Activated naive CD4-positive, alpha-beta T cell treated with anti-CD3 and anti-CD28 coated beads, Interleukin-2, amount 50 U/mL, for 72 hours (primary cell): ENCODE results near the gene UACA. TPM values are rescaled to one million over a fixed set of nuclear protein-coding genes. Genes with fewer than 3 reads are reported as not detected.

Experiments used
- ATAC-seq, 2 donors: fragments of 150-1000 bp; cut with Tn5 transposase; 2 replicates each; pipeline ENCODE4 v1.10.0; 2021; ENCODE audit warnings: mild to moderate bottlenecking in 2 of 2, moderate library complexity in 2 of 2
- DNase-seq, 2 donors: peaks; one replicate each; pipeline ENCODE4 v3.0.0; 2021 to 2022; ENCODE audit warnings: low spot score in 2 of 2
- H3K27ac Mint-ChIP-seq, 2 donors: one replicate each; pipeline ENCODE4 v1.8.0; 2022; ENCODE audit warnings: mild to moderate bottlenecking in 2 of 2, mixed read lengths in 2 of 2
- H3K36me3 Mint-ChIP-seq, 2 donors: one replicate each; pipeline ENCODE4 v1.8.0; 2022; ENCODE audit warnings: mixed read lengths in 2 of 2
- H3K9me3 Mint-ChIP-seq, 2 donors: one replicate each; pipeline ENCODE4 v1.8.0; 2022; ENCODE audit warnings: mixed read lengths in 2 of 2
- total RNA-seq, 2 donors: library from RNA; stranded (reverse); gene quantifications; one replicate each; pipeline ENCODE4 v1.2.3, GENCODE V29; 2022

UACA gene
- total RNA-seq, 2 donors from 2014 or later = 2.8 to 7.7 TPM

GRCh38 chr15:70704166-70704565 is 59.2 kb downstream of the UACA start:
- Mint-ChIP-seq H3K9me3 (no peaks in the 10 kb centered on the region), H3K27ac (no peak overlapping the region), H3K36me3 (no peaks in the 10 kb centered on the region)
- no peak for DNase-seq
- ATAC-seq = no peak

- H3K27ac Mint-ChIP-seq = no peak overlapping the region
- H3K36me3 Mint-ChIP-seq = no peaks in the 10 kb centered on the region
- ATAC-seq (no peak), DNase-seq (no peak)
- no peaks in the 10 kb centered on the region for H3K9me3 Mint-ChIP-seq
Measured at GRCh38 chr15:70703096-70703878, 60.1 kb downstream of the UACA start.

- DNase-seq = no peak
- Mint-ChIP-seq H3K36me3 (no peaks in the 10 kb centered on the region), H3K27ac (no peak overlapping the region), H3K9me3 (no peaks in the 10 kb centered on the region)
- ATAC-seq = no peak
Measured at GRCh38 chr15:70702584-70702983, 60.8 kb downstream of the UACA start.

GRCh38 chr15:70701891-70702568 is 61.3 kb downstream of the UACA start:
- Mint-ChIP-seq H3K27ac (no peak overlapping the region), H3K9me3 (no peaks in the 10 kb centered on the region), H3K36me3 (no peaks in the 10 kb centered on the region)
- ATAC-seq = no peak
- DNase-seq = no peak

GRCh38 chr15:70701171-70701570 is 62.2 kb downstream of the UACA start:
- Mint-ChIP-seq H3K36me3 (no peaks in the 10 kb centered on the region), H3K27ac (no peak overlapping the region), H3K9me3 (no peaks in the 10 kb centered on the region)
- DNase-seq (no peak), ATAC-seq (no peak)

- DNase-seq (no peak), ATAC-seq (no peak)
- Mint-ChIP-seq H3K36me3 (no peaks in the 10 kb centered on the region), H3K27ac (no peak overlapping the region), H3K9me3 (no peaks in the 10 kb centered on the region)
Measured at GRCh38 chr15:70699890-70700289, 63.5 kb downstream of the UACA start.

GRCh38 chr15:70698836-70699390 is 64.4 kb downstream of the UACA start:
- Mint-ChIP-seq H3K27ac (no peak overlapping the region), H3K36me3 (no peaks in the 10 kb centered on the region), H3K9me3 (no peaks in the 10 kb centered on the region)
- no peak for ATAC-seq
- DNase-seq = no peak

- Mint-ChIP-seq H3K9me3 (no peaks in the 10 kb centered on the region), H3K27ac (no peak overlapping the region), H3K36me3 (no peaks in the 10 kb centered on the region)
- ATAC-seq (no peak), DNase-seq (no peak)
Measured at GRCh38 chr15:70698426-70698825, 64.9 kb downstream of the UACA start.

GRCh38 chr15:70690491-70691276 is 72.7 kb downstream of the UACA start:
- Mint-ChIP-seq H3K9me3 (no peaks in the 10 kb centered on the region), H3K27ac (no peak overlapping the region), H3K36me3 (no peaks in the 10 kb centered on the region)
- ATAC-seq (no peak), DNase-seq (no peak)

GRCh38 chr15:70690021-70690420 is 73.3 kb downstream of the UACA start:
- Mint-ChIP-seq H3K27ac (no peak overlapping the region), H3K36me3 (no peaks in the 10 kb centered on the region), H3K9me3 (no peaks in the 10 kb centered on the region)
- DNase-seq = no peak
- ATAC-seq = no peak

- Mint-ChIP-seq H3K27ac (no peak overlapping the region), H3K9me3 (no peaks in the 10 kb centered on the region), H3K36me3 (no peaks in the 10 kb centered on the region)
- ATAC-seq (no peak), DNase-seq (no peak)
Measured at GRCh38 chr15:70687482-70687881, 75.9 kb downstream of the UACA start.

- H3K36me3 Mint-ChIP-seq = no peaks in the 10 kb centered on the region
- DNase-seq = no peak
- no peak for ATAC-seq
- H3K9me3 Mint-ChIP-seq = no peaks in the 10 kb centered on the region
- H3K27ac Mint-ChIP-seq = no peak overlapping the region
Measured at GRCh38 chr15:70680817-70681216, 82.5 kb downstream of the UACA start.

- Mint-ChIP-seq H3K27ac (no peak overlapping the region), H3K36me3 (no peaks in the 10 kb centered on the region), H3K9me3 (no peaks in the 10 kb centered on the region)
- DNase-seq = no peak
- ATAC-seq = no peak
Measured at GRCh38 chr15:70679919-70680231, 83.5 kb downstream of the UACA start.

- Mint-ChIP-seq H3K36me3 (no peaks in the 10 kb centered on the region), H3K27ac (peak overlapping the region in 1 of 2 donors; percentile 33), H3K9me3 (no peaks in the 10 kb centered on the region)
- ATAC-seq (peak; percentile 40 to 68), DNase-seq (no peak)
Measured at GRCh38 chr15:70672081-70672480, 91.3 kb downstream of the UACA start.

GRCh38 chr15:70670680-70671079 is 92.7 kb downstream of the UACA start:
- Mint-ChIP-seq H3K36me3 (no peaks in the 10 kb centered on the region), H3K9me3 (no peaks in the 10 kb centered on the region), H3K27ac (no peak overlapping the region)
- no peak for DNase-seq
- no peak for ATAC-seq

GRCh38 chr15:70669966-70670658 is 93.2 kb downstream of the UACA start:
- Mint-ChIP-seq H3K9me3 (no peaks in the 10 kb centered on the region), H3K36me3 (no peaks in the 10 kb centered on the region), H3K27ac (no peak overlapping the region)

More at GRCh38 chr15:70669966-70670658, 93.2 kb downstream of the UACA start:
- DNase-seq = no peak
- no peak for ATAC-seq
